ENCODE data around the gene ZNHIT1. TPM values are rescaled to one million over a fixed set of nuclear protein-coding genes. Genes with fewer than 3 reads are reported as not detected.
"Not testable (repeated sequence)": the region's sequence is repeated elsewhere in the genome, so short reads cannot be mapped to it uniquely, and the experiment has no call there.

The ZNHIT1 gene
- total RNA-seq, 1 donor from 2014 or later, result 39.1 TPM

- H2AFZ ChIP-seq (replicated peaks), result no peak overlapping the region
- no peaks in the 10 kb centered on the region for H3K4me1 ChIP-seq
- Mint-ChIP-seq H3K4me3 (no peak overlapping the region), H3K9me3 (no peaks in the 10 kb centered on the region), H3K4me1 (peaks cover 6% of the 10 kb centered on the region), H3K27ac (no peak overlapping the region), H3K27me3 (ENCODE audit: insufficient read depth, low read depth) (peaks cover 18% of the 10 kb centered on the region), H3K36me3 (no peaks in the 10 kb centered on the region)
- H3K9ac ChIP-seq, result no peak overlapping the region
- H3K27ac ChIP-seq, result no peak overlapping the region
- DNase-seq (ENCODE audit: low spot score), result no peak
- TF ChIP-seq EZH2phosphoT487 (IDR thresholded peaks at IDR 0.05) (no peak), CTCF (IDR thresholded peaks at IDR 0.05) (no peak), EZH2 (IDR thresholded peaks at IDR 0.05) (no peak)
- H3K27me3 ChIP-seq, result peaks cover 35% of the 10 kb centered on the region
- no peaks in the 10 kb centered on the region for H4K20me1 ChIP-seq (ENCODE audit: low read depth)
- no peaks in the 10 kb centered on the region for H3F3A ChIP-seq (ENCODE audit: low read depth)
- H3K9me3 ChIP-seq (ENCODE audit: low read depth), result no peaks in the 10 kb centered on the region
- H3K4me3 ChIP-seq, result no peak overlapping the region
- H3K36me3 ChIP-seq, result no peaks in the 10 kb centered on the region
- no peak overlapping the region for H3K4me2 ChIP-seq
- H3K79me2 ChIP-seq (ENCODE audit: low read depth), result no peaks in the 10 kb centered on the region
Measured at GRCh38 chr7:101198476-101198875, 19.5 kb upstream of the ZNHIT1 start.

GRCh38 chr7:101199522-101199921 lies 18.4 kb upstream of the ZNHIT1 start:
- not testable (repeated sequence) for H3K79me2 ChIP-seq (ENCODE audit: low read depth); H3K36me3 ChIP-seq; H3K4me2 ChIP-seq; H3K27ac ChIP-seq; H3K4me3 ChIP-seq; H3K9me3 Mint-ChIP-seq; H3K4me3 Mint-ChIP-seq; H3K27ac Mint-ChIP-seq; H3K4me1 Mint-ChIP-seq; H4K20me1 ChIP-seq (ENCODE audit: low read depth); H3K9ac ChIP-seq; H3K36me3 Mint-ChIP-seq; H3K9me3 ChIP-seq (ENCODE audit: low read depth); H2AFZ ChIP-seq (replicated peaks); H3F3A ChIP-seq (ENCODE audit: low read depth); H3K4me1 ChIP-seq; DNase-seq (ENCODE audit: low spot score)
- H3K27me3 Mint-ChIP-seq (ENCODE audit: insufficient read depth, low read depth), result peaks cover 23% of the 10 kb centered on the region
- H3K27me3 ChIP-seq, result peaks cover 42% of the 10 kb centered on the region

- Histone ChIP-seq H3K9me3 (ENCODE audit: low read depth) (no peaks in the 10 kb centered on the region), H3K27ac (no peak overlapping the region), H3K4me2 (no peak overlapping the region), H3K27me3 (peaks cover 42% of the 10 kb centered on the region), H3K79me2 (ENCODE audit: low read depth) (no peaks in the 10 kb centered on the region), H3K4me3 (no peak overlapping the region), H4K20me1 (ENCODE audit: low read depth) (no peaks in the 10 kb centered on the region), H3F3A (ENCODE audit: low read depth) (no peaks in the 10 kb centered on the region), H3K9ac (no peak overlapping the region), H2AFZ (replicated peaks) (no peak overlapping the region), H3K4me1 (no peaks in the 10 kb centered on the region), H3K36me3 (no peaks in the 10 kb centered on the region)
- DNase-seq (ENCODE audit: low spot score), result no peak
- Mint-ChIP-seq H3K36me3 (no peaks in the 10 kb centered on the region), H3K9me3 (no peaks in the 10 kb centered on the region), H3K27me3 (ENCODE audit: insufficient read depth, low read depth) (peaks cover 26% of the 10 kb centered on the region), H3K4me3 (no peak overlapping the region), H3K27ac (no peak overlapping the region), H3K4me1 (peaks cover 6% of the 10 kb centered on the region)
- TF ChIP-seq EZH2 (IDR thresholded peaks at IDR 0.05), result no peak
- TF ChIP-seq CTCF (IDR thresholded peaks at IDR 0.05), result no peak
- no peak for TF ChIP-seq EZH2phosphoT487 (IDR thresholded peaks at IDR 0.05)
Measured at GRCh38 chr7:101200504-101200861, 17.5 kb upstream of the ZNHIT1 start.

- Histone ChIP-seq H4K20me1 (ENCODE audit: low read depth) (no peaks in the 10 kb centered on the region), H3K36me3 (no peaks in the 10 kb centered on the region), H2AFZ (replicated peaks) (peak within 1 kb of the TSS; percentile 54), H3K79me2 (ENCODE audit: low read depth) (no peaks in the 10 kb centered on the region), H3F3A (ENCODE audit: low read depth) (no peaks in the 10 kb centered on the region), H3K27ac (no peak within 1 kb of the TSS), H3K27me3 (peaks cover 42% of the 10 kb centered on the region), H3K4me1 (no peaks in the 10 kb centered on the region), H3K9ac (no peak within 1 kb of the TSS), H3K4me3 (peak within 1 kb of the TSS; percentile 44), H3K9me3 (ENCODE audit: low read depth) (no peaks in the 10 kb centered on the region), H3K4me2 (peak within 1 kb of the TSS; percentile 75)
- no peak for DNase-seq (ENCODE audit: low spot score)
- H3K36me3 Mint-ChIP-seq, result no peaks in the 10 kb centered on the region
- no peak within 1 kb of the TSS for H3K27ac Mint-ChIP-seq
- H3K9me3 Mint-ChIP-seq, result no peaks in the 10 kb centered on the region
- TF ChIP-seq EZH2 (IDR thresholded peaks at IDR 0.05) (no peak), CTCF (IDR thresholded peaks at IDR 0.05) (no peak), EZH2phosphoT487 (IDR thresholded peaks at IDR 0.05) (no peak)
- H3K4me1 Mint-ChIP-seq, result peaks cover 6% of the 10 kb centered on the region
- H3K27me3 Mint-ChIP-seq (ENCODE audit: insufficient read depth, low read depth), result peaks cover 26% of the 10 kb centered on the region
- peak within 1 kb of the TSS; percentile 72 for H3K4me3 Mint-ChIP-seq
Measured at GRCh38 chr7:101200862-101201599, 16.9 kb upstream of the ZNHIT1 start, which contains the start of gene MOGAT3. TSS of gene MOGAT3 (minus strand) at chr7:101201036. CDS start at chr7:101200854, 182 bp downstream.
